KMS-11 (cell line): ENCODE measurements around the gene HNF4A.

Experiments
- H2AFZ ChIP-seq: fragments of 200-600 bp; sonication (generic); 2 replicates; pipeline ENCODE4 v1.6.1; 2016; ENCODE audit warnings: antibody characterized with exemption, mixed run types, low read depth
- H3K27ac ChIP-seq: fragments of 200-600 bp; sonication (generic); 2 replicates; pipeline ENCODE4 v1.6.1; 2016; ENCODE audit warnings: mild to moderate bottlenecking, mixed run types
- H3K27me3 ChIP-seq: fragments of 200-600 bp; sonication (generic); 2 replicates; pipeline ENCODE4 v1.6.1; 2017; ENCODE audit warnings: mild to moderate bottlenecking, low read depth, mixed run types, moderate library complexity; ENCODE audit not compliant: insufficient read depth
- H3K36me3 ChIP-seq: fragments of 200-600 bp; sonication (generic); 2 replicates; pipeline ENCODE4 v1.6.1; 2017; ENCODE audit warnings: mild to moderate bottlenecking, mixed run types; ENCODE audit not compliant: insufficient read depth
- H3K4me1 ChIP-seq: fragments of 200-600 bp; sonication (generic); 2 replicates; pipeline ENCODE4 v1.6.1; 2016; ENCODE audit warnings: mild to moderate bottlenecking, low read depth, mixed run types; ENCODE audit not compliant: poor library complexity, severe bottlenecking
- H3K4me2 ChIP-seq: fragments of 200-600 bp; sonication (generic); 2 replicates; pipeline ENCODE4 v1.7.0; 2016; ENCODE audit warnings: mild to moderate bottlenecking, mixed run types
- H3K4me3 ChIP-seq: fragments of 200-600 bp; sonication (generic); IDR thresholded peaks from 2 replicates; pipeline ENCODE4 v1.6.1; 2017; ENCODE audit warnings: low read depth, low read length, mixed read lengths; ENCODE audit not compliant: insufficient read depth
- H3K79me2 ChIP-seq: fragments of 200-600 bp; sonication (generic); 2 replicates; pipeline ENCODE4 v1.6.1; 2016; ENCODE audit warnings: low read depth, mixed run types; ENCODE audit not compliant: insufficient read depth
- H3K9ac ChIP-seq: fragments of 200-600 bp; sonication (generic); 2 replicates; pipeline ENCODE4 v1.6.1; 2016; ENCODE audit warnings: mild to moderate bottlenecking, mixed run types
- H4K20me1 ChIP-seq: fragments of 200-600 bp; sonication (generic); 2 replicates; pipeline ENCODE4 v1.6.1; 2016; ENCODE audit warnings: mild to moderate bottlenecking, mixed run types; ENCODE audit not compliant: insufficient read depth
- CTCF ChIP-seq: fragments of 200-600 bp; sonication (generic); conservative IDR thresholded peaks from 2 replicates; pipeline ENCODE4 v1.6.1; 2017; ENCODE audit warnings: low read depth, mild to moderate bottlenecking, antibody characterized with exemption, low read length, moderate library complexity, mixed read lengths

Gene HNF4A

DNA sequence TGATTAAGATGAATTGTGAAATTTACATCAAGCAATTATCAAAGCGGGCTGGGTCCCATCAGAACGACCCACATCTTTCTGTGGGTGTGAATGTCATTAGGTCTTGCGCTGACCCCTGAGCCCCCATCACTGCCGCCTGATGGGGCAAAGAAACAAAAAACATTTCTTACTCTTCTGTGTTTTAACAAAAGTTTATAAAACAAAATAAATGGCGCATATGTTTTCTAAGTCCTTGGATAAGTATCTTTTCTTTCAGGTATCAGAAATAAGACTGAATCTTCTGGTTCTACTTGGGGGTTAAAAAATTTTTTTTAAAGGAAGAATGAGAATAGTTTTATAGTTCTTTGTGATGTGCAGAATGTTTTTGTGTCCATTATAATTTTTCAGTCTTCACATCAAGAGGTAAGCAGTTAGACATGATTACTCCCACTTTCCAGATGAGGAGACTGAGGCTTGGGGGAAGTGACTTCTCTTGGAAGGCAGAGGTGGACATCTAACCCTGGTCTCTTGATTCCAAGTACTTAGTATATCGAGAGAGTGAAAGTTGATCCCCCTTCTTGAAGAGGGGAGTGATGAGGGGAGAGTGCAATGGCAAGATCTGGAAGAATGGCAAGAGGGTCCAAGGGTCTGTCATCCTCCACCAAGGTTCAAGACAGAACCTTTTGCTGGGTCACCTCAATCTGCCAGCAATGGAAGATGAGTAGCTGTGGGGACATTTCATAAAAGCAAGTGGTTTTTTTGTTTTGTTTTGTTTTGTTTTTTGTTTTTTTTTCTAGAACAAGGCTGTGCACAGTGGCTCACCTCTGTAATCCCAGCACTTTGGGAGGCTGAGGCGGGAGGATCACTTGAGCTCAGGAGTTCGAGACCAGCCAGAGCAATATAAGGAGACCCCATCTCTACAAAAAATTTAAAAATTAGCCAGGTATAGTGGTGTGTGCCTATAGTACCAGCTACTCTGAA, 77.4 kb downstream of the HNF4A start:
- Histone ChIP-seq H3K79me2 (no peaks in the 10 kb centered on the region), H3K27ac (no peak overlapping the region), H3K4me1 (no peaks in the 10 kb centered on the region), H3K9ac (no peak overlapping the region), H3K36me3 (no peaks in the 10 kb centered on the region), H2AFZ (no peak overlapping the region), H4K20me1 (no peaks in the 10 kb centered on the region), H3K4me2 (no peak overlapping the region), H3K4me3 (no peak overlapping the region), H3K27me3 (0 out of 2 replicates have a peak, but pooled peaks cover 4% of the 10 kb centered on the region)
- no peak for TF ChIP-seq CTCF

GRCh38 chr20:44433751-44434538, 78.4 kb downstream of the HNF4A start:
- H3K79me2 ChIP-seq = no peaks in the 10 kb centered on the region
- no peak overlapping the region for H3K4me2 ChIP-seq
- H3K36me3 ChIP-seq = no peaks in the 10 kb centered on the region
- H3K27ac ChIP-seq = no peak overlapping the region
- no peak overlapping the region for H2AFZ ChIP-seq
- H4K20me1 ChIP-seq = no peaks in the 10 kb centered on the region
- H3K27me3 ChIP-seq = 0 out of 2 replicates have a peak, but pooled peaks cover 4% of the 10 kb centered on the region
- no peak for TF ChIP-seq CTCF
- no peak overlapping the region for H3K9ac ChIP-seq
- H3K4me3 ChIP-seq = no peak overlapping the region
- no peaks in the 10 kb centered on the region for H3K4me1 ChIP-seq

GRCh38 chr20:44435630-44436335, 80.3 kb downstream of the HNF4A start:
- H3K4me1 ChIP-seq = no peaks in the 10 kb centered on the region
- H2AFZ ChIP-seq = no peak overlapping the region
- no peak overlapping the region for H3K9ac ChIP-seq
- no peaks in the 10 kb centered on the region for H4K20me1 ChIP-seq
- 0 out of 2 replicates have a peak, but pooled peaks cover 4% of the 10 kb centered on the region for H3K27me3 ChIP-seq
- no peak overlapping the region for H3K4me3 ChIP-seq
- H3K36me3 ChIP-seq = no peaks in the 10 kb centered on the region
- TF ChIP-seq CTCF = no peak
- no peak overlapping the region for H3K4me2 ChIP-seq
- no peak overlapping the region for H3K27ac ChIP-seq
- no peaks in the 10 kb centered on the region for H3K79me2 ChIP-seq

GRCh38 chr20:44436393-44436792, 80.9 kb downstream of the HNF4A start:
- H3K36me3 ChIP-seq = no peaks in the 10 kb centered on the region
- H3K27ac ChIP-seq = no peak overlapping the region
- no peak overlapping the region for H2AFZ ChIP-seq
- no peak overlapping the region for H3K4me2 ChIP-seq
- H3K9ac ChIP-seq = no peak overlapping the region
- H3K79me2 ChIP-seq = no peaks in the 10 kb centered on the region
- H3K4me1 ChIP-seq = no peaks in the 10 kb centered on the region
- no peaks in the 10 kb centered on the region for H4K20me1 ChIP-seq
- H3K4me3 ChIP-seq = no peak overlapping the region
- TF ChIP-seq CTCF = no peak
- 0 out of 2 replicates have a peak, but pooled peaks cover 4% of the 10 kb centered on the region for H3K27me3 ChIP-seq
